HCT116 (cell line): Measurements from ENCODE around the gene CPT1B. TPM values are rescaled to one million over a fixed set of nuclear protein-coding genes. Genes with fewer than 3 reads are reported as not detected.

Experiments
- ATAC-seq: fragments of 200-7000 bp; cut with Tn5 transposase; 2 replicates; pipeline ENCODE4 v1.9.1; 2020; ENCODE audit warnings: mild to moderate bottlenecking, moderate library complexity
- BruUV-seq: library from RNA; stranded (reverse); fragments of 400-500 nt; replicated peaks from 2 replicates; lab custom pipeline; 2021; lab: Mats Ljungman, UMichigan
- CTCF ChIA-PET: fragments of 300-600 bp; sonication (Branson Sonifier 250); formaldehyde crosslinking; loops from one replicate; lab custom pipeline; 2021; ENCODE audit warnings: antibody characterized with exemption; lab: Charles Lee
- POLR2A ChIA-PET: fragments of 300-600, 350-600 bp; sonication (Branson Sonifier 250); formaldehyde crosslinking; loops from one replicate; lab custom pipeline; 2021; ENCODE audit warnings: antibody characterized with exemption; lab: Charles Lee
- RAD21 ChIA-PET, 2 experiments: fragments of 300-600 bp; sonication (Branson Sonifier 250); formaldehyde crosslinking; loops; one replicate each; lab custom pipeline; 2023; ENCODE audit warnings: low total read pairs in 2 of 2; ENCODE audit not compliant: uncharacterized antibody in 2 of 2, unreplicated experiment in 2 of 2, low non-redundant PET in 1 of 2; lab: Charles Lee
- DNase-seq: peaks from one replicate; pipeline ENCODE4 v3.0.0-alpha.2; 2010; ENCODE audit warnings: low read depth, low spot score
- H2AFZ ChIP-seq: fragments of 200-600 bp; shearing (Covaris generic), sonication (generic); 2 replicates; pipeline ENCODE4 v1.6.1; 2017; ENCODE audit warnings: low read depth, mixed run types, mixed read lengths, antibody characterized with exemption, low read length; ENCODE audit not compliant: poor library complexity, severe bottlenecking
- H3K27ac ChIP-seq: 2 replicates; pipeline ENCODE4 v1.5.1; 2012; ENCODE audit warnings: low read depth, low read length
- H3K27me3 ChIP-seq: fragments of 200-600 bp; sonication (generic); 2 replicates; pipeline ENCODE4 v1.6.1; 2016; ENCODE audit warnings: mixed run types, low read length, mixed read lengths; ENCODE audit not compliant: insufficient read depth
- H3K36me3 ChIP-seq, 2 experiments: fragments of 200-500 bp in 1 of 2; fragments of 200-600 bp in 1 of 2; sonication (Bioruptor generic) in 1 of 2; sonication (generic) in 1 of 2; 2 replicates each; pipeline versions ENCODE4 v1.5.1 to v1.6.1; 2014 to 2016; ENCODE audit warnings: low read length in 2 of 2, inconsistent platforms in 1 of 2, mixed read lengths in 1 of 2, mixed run types in 1 of 2; ENCODE audit not compliant: insufficient read depth in 2 of 2, control insufficient read depth in 1 of 2
- H3K4me1 ChIP-seq, 2 experiments: fragments of 200-600 bp in 1 of 2; sonication (generic) in 1 of 2; 2 replicates each; pipeline versions ENCODE4 v1.5.1 to v1.6.1; 2012 to 2017; ENCODE audit warnings: low read length in 2 of 2, inconsistent platforms in 1 of 2, mild to moderate bottlenecking in 1 of 2, mixed read lengths in 1 of 2, mixed run types in 1 of 2, moderate library complexity in 1 of 2; ENCODE audit not compliant: insufficient read depth in 2 of 2, control insufficient read depth in 1 of 2
- H3K4me2 ChIP-seq: fragments of 200-600 bp; sonication (generic); 2 replicates; pipeline ENCODE4 v1.6.1; 2017; ENCODE audit warnings: mixed run types, low read length, mixed read lengths
- H3K4me3 ChIP-seq, 2 experiments: fragments of 200-600 bp in 1 of 2; sonication (generic) in 1 of 2; replicated peaks in 1 of 2; 2 replicates each; pipeline ENCODE4 v1.5.1; 2011 to 2016; ENCODE audit warnings: low read length in 2 of 2, control low read depth in 1 of 2, low read depth in 1 of 2, mild to moderate bottlenecking in 1 of 2, mixed read lengths in 1 of 2, mixed run types in 1 of 2
- H3K79me2 ChIP-seq: fragments of 200-600 bp; sonication (generic); 2 replicates; pipeline ENCODE4 v1.6.1; 2017; ENCODE audit warnings: mild to moderate bottlenecking, mixed run types, low read length, moderate library complexity, mixed read lengths; ENCODE audit not compliant: insufficient read depth
- H3K9ac ChIP-seq: fragments of 200-600 bp; sonication (generic); 2 replicates; pipeline ENCODE4 v1.6.1; 2016; ENCODE audit warnings: low read length, mixed read lengths
- H3K9me2 ChIP-seq: fragments of 200-600 bp; sonication (generic), shearing (Covaris generic); 2 replicates; pipeline ENCODE4 v1.6.1; 2017; ENCODE audit warnings: mixed run types, mild to moderate bottlenecking, moderate library complexity; ENCODE audit not compliant: insufficient read depth
- H3K9me3 ChIP-seq, 2 experiments: fragments of 200-500 bp in 1 of 2; fragments of 200-600 bp in 1 of 2; sonication (Bioruptor generic) in 1 of 2; sonication (generic) in 1 of 2; 2 replicates each; pipeline ENCODE4 v1.6.1; 2014 to 2017; ENCODE audit warnings: low read length in 2 of 2, mixed read lengths in 2 of 2, inconsistent platforms in 1 of 2, low read depth in 1 of 2, mild to moderate bottlenecking in 1 of 2, mixed run types in 1 of 2, moderate library complexity in 1 of 2; ENCODE audit not compliant: control insufficient read depth in 1 of 2, insufficient read depth in 1 of 2
- H4K20me1 ChIP-seq: fragments of 200-600 bp; sonication (generic), shearing (Covaris generic); 2 replicates; pipeline ENCODE4 v1.6.1; 2017; ENCODE audit warnings: mixed run types, mild to moderate bottlenecking, moderate library complexity; ENCODE audit not compliant: insufficient read depth
- CBX3 ChIP-seq: IDR thresholded peaks from 2 replicates; pipeline ENCODE4 v1.6.1; 2012; ENCODE audit warnings: low read depth
- EGR1 ChIP-seq: IDR thresholded peaks from 2 replicates; pipeline ENCODE4 v1.6.1; 2012; ENCODE audit warnings: low read depth
- MAX ChIP-seq: IDR thresholded peaks from 2 replicates; pipeline ENCODE4 v1.6.1; 2012
- POLR2A ChIP-seq: IDR thresholded peaks from 2 replicates; pipeline ENCODE4 v1.7.0; 2011; ENCODE audit warnings: borderline replicate concordance; ENCODE audit not compliant: insufficient read depth, insufficient read length; ENCODE audit errors: extremely low read depth
- RAD21 ChIP-seq: IDR thresholded peaks from 2 replicates; pipeline ENCODE4 v1.6.1; 2012; ENCODE audit warnings: low read depth, mild to moderate bottlenecking
- REST ChIP-seq: IDR thresholded peaks from 2 replicates; pipeline ENCODE4 v1.6.1; 2012; ENCODE audit warnings: low read depth
- SRF ChIP-seq: IDR thresholded peaks from 2 replicates; pipeline ENCODE4 v1.6.1; 2012; ENCODE audit warnings: low read depth
- YY1 ChIP-seq: IDR thresholded peaks from 2 replicates; pipeline ENCODE4 v1.6.1; 2011; ENCODE audit warnings: low read length, low read depth, moderate library complexity, mild to moderate bottlenecking; ENCODE audit not compliant: insufficient replicate concordance; ENCODE audit errors: extremely low read depth
- intact Hi-C: fragments of 100-400 bp; cut with micrococcal nuclease; formaldehyde crosslinking; loops from 2 replicates; pipeline ENCODE4 v1.10.0; 2022
- total RNA-seq: library from RNA; stranded (reverse); gene quantifications from one replicate; pipeline ENCODE4 v1.2.1, GENCODE V29; 2021; ENCODE audit not compliant: unreplicated experiment
- TF ChIP-seq, protein P1 (sequence below), 3 experiments: fragments of 200-600 bp in 1 of 3; sonication (generic) in 1 of 3; IDR thresholded peaks in 2 of 3; conservative IDR thresholded peaks in 1 of 3; 2 replicates each; pipeline ENCODE4 v1.5.1; 2012 to 2017; ENCODE audit warnings: low read depth in 2 of 3, low read length in 2 of 3, antibody characterized with exemption in 1 of 3, borderline replicate concordance in 1 of 3, control low read depth in 1 of 3, mild to moderate bottlenecking in 1 of 3, mixed read lengths in 1 of 3, mixed run types in 1 of 3, moderate library complexity in 1 of 3; ENCODE audit not compliant: insufficient read depth in 1 of 3

CPT1B gene
- total RNA-seq, 1 experiment from 2014 or later: 35.1 TPM

DNA sequence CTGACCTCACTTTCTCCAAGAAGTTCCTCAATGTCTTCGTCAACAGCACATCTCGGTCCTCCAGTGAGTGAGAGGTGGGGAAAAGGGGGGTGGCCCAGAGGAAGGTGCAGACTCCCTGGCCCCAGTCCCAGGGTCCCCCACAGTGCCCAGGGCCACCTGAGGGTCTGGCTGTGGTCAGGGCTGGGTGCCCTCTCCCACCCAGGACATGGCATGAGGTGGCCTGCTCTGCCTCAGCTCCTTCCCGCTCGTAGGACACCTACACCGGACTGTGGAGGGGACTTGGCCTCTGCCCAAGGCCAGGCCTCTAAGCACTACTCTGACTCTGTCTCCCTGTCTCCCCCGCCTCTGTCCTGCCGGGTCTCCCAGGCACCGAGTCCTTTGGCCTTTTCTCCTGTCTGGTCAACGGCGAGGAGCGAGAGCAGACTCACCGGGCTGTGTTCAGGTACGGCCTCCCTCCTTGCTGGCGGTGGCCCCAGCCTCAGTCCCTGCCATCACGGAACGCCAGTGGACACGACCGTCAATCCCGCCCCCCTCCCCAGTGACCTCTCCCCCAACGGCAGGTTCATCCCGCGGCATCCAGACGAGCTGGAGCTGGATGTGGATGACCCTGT is 26.9 kb upstream of the CPT1B start:
- BruUV-seq: no TSS peak
- no peak overlapping the region for H3K9ac ChIP-seq
- H3K4me2 ChIP-seq: no peak overlapping the region
- no peak overlapping the region for H3K4me3 ChIP-seq
- no peaks in the 10 kb centered on the region for H3K36me3 ChIP-seq
- H3K27ac ChIP-seq: no peak overlapping the region
- no peak for ATAC-seq
- ChIA-PET CTCF (no interaction called here), RAD21 (no interaction called here), POLR2A (no interaction called here)
- intact Hi-C loops: no loop called here
- no peak for TF ChIP-seq POLR2A
- no peak for TF ChIP-seq MAX
- no peak for TF ChIP-seq SRF
- TF ChIP-seq EGR1: no peak
- TF ChIP-seq, protein P1, sequence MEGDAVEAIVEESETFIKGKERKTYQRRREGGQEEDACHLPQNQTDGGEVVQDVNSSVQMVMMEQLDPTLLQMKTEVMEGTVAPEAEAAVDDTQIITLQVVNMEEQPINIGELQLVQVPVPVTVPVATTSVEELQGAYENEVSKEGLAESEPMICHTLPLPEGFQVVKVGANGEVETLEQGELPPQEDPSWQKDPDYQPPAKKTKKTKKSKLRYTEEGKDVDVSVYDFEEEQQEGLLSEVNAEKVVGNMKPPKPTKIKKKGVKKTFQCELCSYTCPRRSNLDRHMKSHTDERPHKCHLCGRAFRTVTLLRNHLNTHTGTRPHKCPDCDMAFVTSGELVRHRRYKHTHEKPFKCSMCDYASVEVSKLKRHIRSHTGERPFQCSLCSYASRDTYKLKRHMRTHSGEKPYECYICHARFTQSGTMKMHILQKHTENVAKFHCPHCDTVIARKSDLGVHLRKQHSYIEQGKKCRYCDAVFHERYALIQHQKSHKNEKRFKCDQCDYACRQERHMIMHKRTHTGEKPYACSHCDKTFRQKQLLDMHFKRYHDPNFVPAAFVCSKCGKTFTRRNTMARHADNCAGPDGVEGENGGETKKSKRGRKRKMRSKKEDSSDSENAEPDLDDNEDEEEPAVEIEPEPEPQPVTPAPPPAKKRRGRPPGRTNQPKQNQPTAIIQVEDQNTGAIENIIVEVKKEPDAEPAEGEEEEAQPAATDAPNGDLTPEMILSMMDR (IDR thresholded peaks at IDR 0.05 in 2 of 3, conservative IDR thresholded peaks at IDR 0.05 in 1 of 3; ENCODE audit: borderline replicate concordance in 1 of 3, insufficient read depth in 1 of 3, low read depth in 2 of 3, low read length in 2 of 3): no peak
- peaks cover 0 to 6% of the 10 kb centered on the region in 2 experiments; a peak in 1 of 4 replicates for H3K4me1 ChIP-seq
- no peaks in the 10 kb centered on the region for H4K20me1 ChIP-seq
- no peaks in the 10 kb centered on the region for H3K27me3 ChIP-seq
- no peaks in the 10 kb centered on the region for H3K9me2 ChIP-seq
- no peaks in the 10 kb centered on the region for H3K79me2 ChIP-seq
- H3K9me3 ChIP-seq: no peaks in the 10 kb centered on the region
- DNase-seq: no peak
- no peak overlapping the region for H2AFZ ChIP-seq

GRCh38 chr22:50604256-50605001 is 26.2 kb upstream of the CPT1B start:
- H3K4me1 ChIP-seq: peaks cover 0 to 10% of the 10 kb centered on the region in 2 experiments; a peak in 1 of 4 replicates
- ChIA-PET POLR2A (no interaction called here), RAD21 (no interaction called here), CTCF (no interaction called here)
- H3K9me2 ChIP-seq: no peaks in the 10 kb centered on the region
- ATAC-seq: no peak
- H2AFZ ChIP-seq: no peak overlapping the region
- H3K9me3 ChIP-seq: no peaks in the 10 kb centered on the region
- no peak for DNase-seq
- H3K4me2 ChIP-seq: no peak overlapping the region
- no peak overlapping the region for H3K4me3 ChIP-seq
- no TSS peak for BruUV-seq
- H4K20me1 ChIP-seq: no peaks in the 10 kb centered on the region
- H3K79me2 ChIP-seq: no peaks in the 10 kb centered on the region
- intact Hi-C loops: no loop called here
- H3K27me3 ChIP-seq: no peaks in the 10 kb centered on the region
- no peak overlapping the region for H3K27ac ChIP-seq
- H3K36me3 ChIP-seq: no peaks in the 10 kb centered on the region
- no peak overlapping the region for H3K9ac ChIP-seq
- TF ChIP-seq YY1 (no peak), REST (no peak), RAD21 (no peak), CBX3 (no peak)
- TF ChIP-seq, protein P1 (IDR thresholded peaks at IDR 0.05 in 2 of 3, conservative IDR thresholded peaks at IDR 0.05 in 1 of 3; ENCODE audit: borderline replicate concordance in 1 of 3, insufficient read depth in 1 of 3, low read depth in 2 of 3, low read length in 2 of 3): no peak
